ENCODE results near the gene ASH1L. TPM values are rescaled to one million over a fixed set of nuclear protein-coding genes. Genes with fewer than 3 reads are reported as not detected.
"Not testable (repeated sequence)": the region's sequence is repeated elsewhere in the genome, so short reads cannot be mapped to it uniquely, and the experiment has no call there.

ASH1L gene
- polyA plus RNA-seq, 4 donors, result 3.5 to 30.9 (median 6.5) TPM

- no peaks in the 10 kb centered on the region for H3K4me1 ChIP-seq (ENCODE audit: control insufficient read depth in 3 of 3, insufficient read depth in 2 of 3, low read depth in 1 of 3, low read length in 2 of 3)
- DNase-seq (no peak), FAIRE-seq (no peak)
- peaks cover 0 to 20% (median 4%) of the 10 kb centered on the region in 3 donors for H3K36me3 ChIP-seq (ENCODE audit: control insufficient read depth in 3 of 3, insufficient read depth in 2 of 3, low read depth in 1 of 3, low read length in 3 of 3)
- H3K27ac ChIP-seq (ENCODE audit: low read depth in 1 of 3, low read length in 2 of 3), result no peak overlapping the region
- 87 to 93% (median 90%) methylated on average over 4 of the region's 4 CpGs for WGBS, 3 donors
- H3K9me3 ChIP-seq (ENCODE audit: control insufficient read depth in 2 of 2, insufficient read depth in 1 of 2, low read depth in 1 of 2, low read length in 1 of 2), result no peaks in the 10 kb centered on the region
- no peaks in the 10 kb centered on the region for H3K27me3 ChIP-seq (ENCODE audit: control insufficient read depth in 3 of 3, insufficient read depth in 3 of 3, low read length in 3 of 3)
- no peak overlapping the region for H3K4me3 ChIP-seq (ENCODE audit: low read depth in 1 of 3, low read length in 3 of 3)
Observed at GRCh38 chr1:155458111-155458510, 104.5 kb downstream of the ASH1L start.

GRCh38 chr1:155457266-155457665, 105.3 kb downstream of the ASH1L start:
- peaks cover 0 to 28% (median 4%) of the 10 kb centered on the region in 3 donors for H3K36me3 ChIP-seq (ENCODE audit: control insufficient read depth in 3 of 3, insufficient read depth in 2 of 3, low read depth in 1 of 3, low read length in 3 of 3)

GRCh38 chr1:155455588-155456195, 106.9 kb downstream of the ASH1L start:
- 61 to 92% (median 86%) methylated on average over 1 of the region's 1 CpG for WGBS, 3 donors
- H3K9me3 ChIP-seq (ENCODE audit: control insufficient read depth in 2 of 2, insufficient read depth in 1 of 2, low read depth in 1 of 2, low read length in 1 of 2), result no peaks in the 10 kb centered on the region
- no peak for FAIRE-seq

More at GRCh38 chr1:155457266-155457665, 105.3 kb downstream of the ASH1L start:
- WGBS, 3 donors, result 94 to 96% (median 95%) methylated on average over 2 of the region's 2 CpGs
- no peaks in the 10 kb centered on the region for H3K4me1 ChIP-seq (ENCODE audit: control insufficient read depth in 3 of 3, insufficient read depth in 2 of 3, low read depth in 1 of 3, low read length in 2 of 3)
- no peak for FAIRE-seq
- no peak overlapping the region for H3K4me3 ChIP-seq (ENCODE audit: low read depth in 1 of 3, low read length in 3 of 3)
- H3K27ac ChIP-seq (ENCODE audit: low read depth in 1 of 3, low read length in 2 of 3), result no peak overlapping the region
- H3K9me3 ChIP-seq (ENCODE audit: control insufficient read depth in 2 of 2, insufficient read depth in 1 of 2, low read depth in 1 of 2, low read length in 1 of 2), result no peaks in the 10 kb centered on the region
- no peak for DNase-seq
- H3K27me3 ChIP-seq (ENCODE audit: control insufficient read depth in 3 of 3, insufficient read depth in 3 of 3, low read length in 3 of 3), result no peaks in the 10 kb centered on the region

GRCh38 chr1:155454096-155454495, 108.5 kb downstream of the ASH1L start:
- peaks cover 0 to 41% (median 5%) of the 10 kb centered on the region in 3 donors for H3K36me3 ChIP-seq (ENCODE audit: control insufficient read depth in 3 of 3, insufficient read depth in 2 of 3, low read depth in 1 of 3, low read length in 3 of 3)
- FAIRE-seq (no peak), DNase-seq (no peak)
- H3K9me3 ChIP-seq (ENCODE audit: control insufficient read depth in 2 of 2, insufficient read depth in 1 of 2, low read depth in 1 of 2, low read length in 1 of 2), result no peaks in the 10 kb centered on the region
- no peaks in the 10 kb centered on the region for H3K27me3 ChIP-seq (ENCODE audit: control insufficient read depth in 3 of 3, insufficient read depth in 3 of 3, low read length in 3 of 3)
- no peak overlapping the region for H3K4me3 ChIP-seq (ENCODE audit: low read depth in 1 of 3, low read length in 3 of 3)
- H3K4me1 ChIP-seq (ENCODE audit: control insufficient read depth in 3 of 3, insufficient read depth in 2 of 3, low read depth in 1 of 3, low read length in 2 of 3), result no peaks in the 10 kb centered on the region
- 94 to 100% (median 98%) methylated on average over 1 of the region's 1 CpG for WGBS, 3 donors
- no peak overlapping the region for H3K27ac ChIP-seq (ENCODE audit: low read depth in 1 of 3, low read length in 2 of 3)

More at GRCh38 chr1:155455588-155456195, 106.9 kb downstream of the ASH1L start:
- Histone ChIP-seq H3K27me3 (ENCODE audit: control insufficient read depth in 3 of 3, insufficient read depth in 3 of 3, low read length in 3 of 3) (no peaks in the 10 kb centered on the region), H3K27ac (ENCODE audit: low read depth in 1 of 3, low read length in 2 of 3) (no peak overlapping the region), H3K4me3 (ENCODE audit: low read depth in 1 of 3, low read length in 3 of 3) (no peak overlapping the region), H3K4me1 (ENCODE audit: control insufficient read depth in 3 of 3, insufficient read depth in 2 of 3, low read depth in 1 of 3, low read length in 2 of 3) (no peaks in the 10 kb centered on the region), H3K36me3 (ENCODE audit: control insufficient read depth in 3 of 3, insufficient read depth in 2 of 3, low read depth in 1 of 3, low read length in 3 of 3) (peaks cover 0 to 40% (median 5%) of the 10 kb centered on the region in 3 donors)
- DNase-seq, result no peak

GRCh38 chr1:155453141-155453540, 109.5 kb downstream of the ASH1L start:
- Histone ChIP-seq H3K27me3 (ENCODE audit: control insufficient read depth in 3 of 3, insufficient read depth in 3 of 3, low read length in 3 of 3) (no peaks in the 10 kb centered on the region), H3K36me3 (ENCODE audit: control insufficient read depth in 3 of 3, insufficient read depth in 2 of 3, low read depth in 1 of 3, low read length in 3 of 3) (peaks cover 0 to 45% (median 3%) of the 10 kb centered on the region in 3 donors), H3K4me3 (ENCODE audit: low read depth in 1 of 3, low read length in 3 of 3) (no peak overlapping the region), H3K4me1 (ENCODE audit: control insufficient read depth in 3 of 3, insufficient read depth in 2 of 3, low read depth in 1 of 3, low read length in 2 of 3) (no peaks in the 10 kb centered on the region), H3K9me3 (ENCODE audit: control insufficient read depth in 2 of 2, insufficient read depth in 1 of 2, low read depth in 1 of 2, low read length in 1 of 2) (no peaks in the 10 kb centered on the region), H3K27ac (ENCODE audit: low read depth in 1 of 3, low read length in 2 of 3) (no peak overlapping the region)
- FAIRE-seq (no peak), DNase-seq (no peak)
- 91 to 95% (median 93%) methylated on average over 7 of the region's 7 CpGs for WGBS, 3 donors

GRCh38 chr1:155451199-155451598, 111.4 kb downstream of the ASH1L start:
- 91 to 96% (median 96%) methylated on average over 7 of the region's 7 CpGs for WGBS, 3 donors
- Histone ChIP-seq H3K27ac (ENCODE audit: low read depth in 1 of 3, low read length in 2 of 3) (no peak overlapping the region), H3K4me3 (ENCODE audit: low read depth in 1 of 3, low read length in 3 of 3) (no peak overlapping the region), H3K9me3 (ENCODE audit: control insufficient read depth in 2 of 2, insufficient read depth in 1 of 2, low read depth in 1 of 2, low read length in 1 of 2) (no peaks in the 10 kb centered on the region), H3K4me1 (ENCODE audit: control insufficient read depth in 3 of 3, insufficient read depth in 2 of 3, low read depth in 1 of 3, low read length in 2 of 3) (no peaks in the 10 kb centered on the region), H3K36me3 (ENCODE audit: control insufficient read depth in 3 of 3, insufficient read depth in 2 of 3, low read depth in 1 of 3, low read length in 3 of 3) (peaks cover 0 to 51% (median 3%) of the 10 kb centered on the region in 3 donors), H3K27me3 (ENCODE audit: control insufficient read depth in 3 of 3, insufficient read depth in 3 of 3, low read length in 3 of 3) (no peaks in the 10 kb centered on the region)
- FAIRE-seq (no peak), DNase-seq (no peak)

- H3K27ac ChIP-seq (ENCODE audit: low read depth in 1 of 3, low read length in 2 of 3); H3K9me3 ChIP-seq (ENCODE audit: control insufficient read depth in 2 of 2, insufficient read depth in 1 of 2, low read depth in 1 of 2, low read length in 1 of 2); FAIRE-seq; H3K27me3 ChIP-seq (ENCODE audit: control insufficient read depth in 3 of 3, insufficient read depth in 3 of 3, low read length in 3 of 3); DNase-seq; H3K4me3 ChIP-seq (ENCODE audit: low read depth in 1 of 3, low read length in 3 of 3); H3K4me1 ChIP-seq (ENCODE audit: control insufficient read depth in 3 of 3, insufficient read depth in 2 of 3, low read depth in 1 of 3, low read length in 2 of 3): not testable (repeated sequence)
- peaks cover 8 to 24% (median 10%) of the 10 kb centered on the region in 3 donors for H3K36me3 ChIP-seq (ENCODE audit: control insufficient read depth in 3 of 3, insufficient read depth in 2 of 3, low read depth in 1 of 3, low read length in 3 of 3)
- 89 to 99% (median 95%) methylated on average over 6 of the region's 6 CpGs for WGBS, 3 donors
Observed at GRCh38 chr1:155442431-155442830, 120.2 kb downstream of the ASH1L start.

- FAIRE-seq, result no peak
- 91 to 99% (median 98%) methylated on average over 4 of the region's 4 CpGs for WGBS, 3 donors
- no peaks in the 10 kb centered on the region for H3K9me3 ChIP-seq (ENCODE audit: control insufficient read depth in 2 of 2, insufficient read depth in 1 of 2, low read depth in 1 of 2, low read length in 1 of 2)
- no peaks in the 10 kb centered on the region for H3K27me3 ChIP-seq (ENCODE audit: control insufficient read depth in 3 of 3, insufficient read depth in 3 of 3, low read length in 3 of 3)
- H3K4me3 ChIP-seq (ENCODE audit: low read depth in 1 of 3, low read length in 3 of 3), result no peak overlapping the region
- no peaks in the 10 kb centered on the region for H3K4me1 ChIP-seq (ENCODE audit: control insufficient read depth in 3 of 3, insufficient read depth in 2 of 3, low read depth in 1 of 3, low read length in 2 of 3)
- no peak for DNase-seq
- H3K27ac ChIP-seq (ENCODE audit: low read depth in 1 of 3, low read length in 2 of 3), result no peak overlapping the region
- H3K36me3 ChIP-seq (ENCODE audit: control insufficient read depth in 3 of 3, insufficient read depth in 2 of 3, low read depth in 1 of 3, low read length in 3 of 3), result peaks cover 10 to 36% (median 14%) of the 10 kb centered on the region in 3 donors
Observed at GRCh38 chr1:155437405-155437804, 125.2 kb downstream of the ASH1L start.
